ENCODE data around the gene TP53BP1. TPM values are rescaled to one million over a fixed set of nuclear protein-coding genes. Genes with fewer than 3 reads are reported as not detected.

The TP53BP1 gene
- total and polyA plus RNA-seq, 2 of the 13 experiments (the other 11 are each of a cell fraction or from before 2014, with no cell fraction given): 17.1 to 17.4 TPM

GRCh38 chr15:43487271-43487895 is 5.6 kb downstream of the TP53BP1 start (continued):
- TF ChIP-seq ZBTB8A (CRISPR knock-in tag; IDR thresholded peaks at IDR 0.05; ENCODE audit: borderline replicate concordance, low read depth) (no peak), ZNF891 (CRISPR knock-in tag; IDR thresholded peaks at IDR 0.05) (no peak), NFE2L2 (IDR thresholded peaks at IDR 0.05; ENCODE audit: low read length) (no peak), GMEB2 (CRISPR knock-in tag; IDR thresholded peaks at IDR 0.05; ENCODE audit: low read depth) (no peak), MEIS2 (CRISPR knock-in tag; IDR thresholded peaks at IDR 0.05) (no peak), ZFP36L2 (CRISPR knock-in tag; IDR thresholded peaks at IDR 0.05) (no peak)

GRCh38 chr15:43484455-43484854 is 8.5 kb downstream of the TP53BP1 start:
- Histone ChIP-seq H3K4me3 (replicated peaks in 1 of 3; ENCODE audit: insufficient read depth in 1 of 3, low read depth in 2 of 3, low read length in 3 of 3) (no peak overlapping the region), H3K27ac (ENCODE audit: extremely low read length, insufficient read depth, low read length) (no peak overlapping the region), H3K4me1 (ENCODE audit: insufficient read depth, low read length) (no peaks in the 10 kb centered on the region), H3K9me3 (ENCODE audit: low read length) (no peaks in the 10 kb centered on the region), H3K4me2 (ENCODE audit: low read depth, low read length) (no peak overlapping the region), H3K9ac (ENCODE audit: insufficient read depth, low read depth, low read length) (no peak overlapping the region), H4K20me1 (ENCODE audit: insufficient read depth, low read length) (no peaks in the 10 kb centered on the region), H3K79me2 (ENCODE audit: insufficient read depth, low read length) (no peaks in the 10 kb centered on the region), H3K27me3 (ENCODE audit: control insufficient read depth in 1 of 2, insufficient read depth in 2 of 2, low read length in 2 of 2) (no peaks in the 10 kb centered on the region), H2AFZ (ENCODE audit: low read length) (no peak overlapping the region), H3K36me3 (replicated peaks in 1 of 2; ENCODE audit: control insufficient read depth in 1 of 2, insufficient read depth in 2 of 2, low read length in 2 of 2) (peaks cover 2 to 14% of the 10 kb centered on the region in 2 experiments; a peak in 4 of 5 replicates)
- ChIA-PET POLR2A (no interaction called here), CTCF (ENCODE audit: low intra/inter-chr PET ratio, low total read pairs) (interaction anchor here (1.9 kb wide), 1 partner anchor 30 kb away, joined by 6 read pairs; no protein-coding TSS in a partner anchor)
- FAIRE-seq (no peak), ATAC-seq (no peak), DNase-seq (ENCODE audit: low spot score) (no peak)
- TF ChIP-seq HOXA3 (CRISPR knock-in tag; IDR thresholded peaks at IDR 0.05): no peak
- TF ChIP-seq KMT2A (CRISPR knock-in tag; IDR thresholded peaks at IDR 0.05): no peak
- TF ChIP-seq SKIL (CRISPR knock-in tag; IDR thresholded peaks at IDR 0.05; ENCODE audit: borderline replicate concordance): no peak
- TF ChIP-seq MAFF (IDR thresholded peaks at IDR 0.05; ENCODE audit: low read depth, low read length): no peak
- no peak for TF ChIP-seq ZMAT3 (CRISPR knock-in tag; conservative IDR thresholded peaks at IDR 0.05)
- TF ChIP-seq ZNF446 (CRISPR knock-in tag; IDR thresholded peaks at IDR 0.05): no peak
- no peak for TF ChIP-seq SIX4 (CRISPR knock-in tag; IDR thresholded peaks at IDR 0.05)
- no peak for TF ChIP-seq ZNF639 (CRISPR knock-in tag; conservative IDR thresholded peaks at IDR 0.05)
- in situ Hi-C loops (cut with HindIII; ENCODE audit: extremely low pct_ligation_motif_present, low pct_unique_long_range_greater_than_20kb) (no loop called here), intact Hi-C loops (cut with micrococcal nuclease; ENCODE audit: unreplicated experiment) (no loop called here)
- 94% methylated on average over 2 of the region's 2 CpGs for WGBS (ENCODE audit: low lambda C conversion rate)
- BruUV-seq (replicated peaks): no TSS peak

Data from HepG2 (cell line).